Uterus (tissue), 2 donors: ENCODE measurements around the gene ZNF669.

Experiments used
- CTCF ChIP-seq, 4 experiments: fragments of 200-600 bp in 2 of 4; fragments of 450-650 bp in 2 of 4; sonication (generic) in 2 of 4; IDR thresholded peaks; one replicate each; pipeline ENCODE4 v1.5.1; 2016 to 2019; ENCODE audit warnings: antibody characterized with exemption in 4 of 4, mild to moderate bottlenecking in 2 of 4, moderate library complexity in 1 of 4
- POLR2A ChIP-seq, 2 donors: fragments of 450-650 bp; IDR thresholded peaks; one replicate each; pipeline ENCODE4 v1.6.1; 2016; ENCODE audit warnings: antibody characterized with exemption in 2 of 2, mild to moderate bottlenecking in 1 of 2, moderate library complexity in 1 of 2

- no peak for TF ChIP-seq CTCF (IDR thresholded peaks at IDR 0.05)
- no peak for TF ChIP-seq POLR2A (IDR thresholded peaks at IDR 0.05)
These were observed 41.1 kb upstream of the ZNF669 start for GRCh38 chr1:247145279-247145678.
